Nephron (organoid): ENCODE data around the gene SF3A2.

Source experiments
- H3K27ac Mint-ChIP-seq, 3 experiments: 2 replicates each; pipeline ENCODE4 v1.8.0; 2020; ENCODE audit warnings: mixed read lengths in 3 of 3, mild to moderate bottlenecking in 2 of 3, moderate library complexity in 1 of 3
- H3K27me3 Mint-ChIP-seq: 2 replicates; pipeline ENCODE4 v1.8.0; 2021; ENCODE audit warnings: low read depth, mild to moderate bottlenecking, moderate library complexity, mixed read lengths
- H3K36me3 Mint-ChIP-seq: 2 replicates; pipeline ENCODE4 v1.8.0; 2020; ENCODE audit warnings: low read depth, mixed read lengths
- H3K4me1 Mint-ChIP-seq: 2 replicates; pipeline ENCODE4 v1.8.0; 2020; ENCODE audit warnings: mixed read lengths
- H3K4me3 Mint-ChIP-seq, 3 experiments: 2 replicates each; pipeline ENCODE4 v1.8.0; 2020; ENCODE audit warnings: mild to moderate bottlenecking in 3 of 3, mixed read lengths in 3 of 3, moderate library complexity in 2 of 3
- H3K9me3 Mint-ChIP-seq: 2 replicates; pipeline ENCODE4 v1.8.0; 2020; ENCODE audit warnings: mixed read lengths
- TF ChIP-seq, protein P1 (sequence below), 3 experiments: fragments of 200-600 bp; sonication (generic); IDR thresholded peaks; one replicate each; pipeline ENCODE4 v1.5.0; 2021; ENCODE audit warnings: antibody characterized with exemption in 3 of 3; ENCODE audit not compliant: unreplicated experiment in 3 of 3

The SF3A2 gene

DNA sequence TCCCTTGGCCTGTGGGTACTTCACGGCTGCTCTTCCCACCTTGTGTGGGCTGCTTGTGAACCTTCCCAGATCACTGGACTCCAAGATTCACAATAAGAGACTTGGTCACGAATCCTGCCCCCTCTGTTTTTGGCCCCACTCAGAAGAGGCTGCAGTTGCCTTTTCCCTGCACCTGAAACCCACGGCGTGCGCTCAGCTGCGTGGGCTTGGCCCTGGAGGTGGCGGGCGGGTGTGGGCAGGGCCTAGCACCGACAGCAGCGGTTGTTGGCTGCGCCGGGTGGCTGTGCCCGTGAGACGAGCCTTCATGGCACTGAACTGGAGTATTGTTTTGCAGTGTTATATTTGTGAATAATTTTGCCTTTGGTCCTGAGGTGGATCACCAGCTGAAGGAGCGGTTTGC, 34.3 kb upstream of the SF3A2 start:
- H3K4me1 Mint-ChIP-seq = no peaks in the 10 kb centered on the region
- H3K27ac Mint-ChIP-seq = no peak overlapping the region
- no peaks in the 10 kb centered on the region for H3K27me3 Mint-ChIP-seq
- no peak overlapping the region for H3K4me3 Mint-ChIP-seq
- H3K9me3 Mint-ChIP-seq = no peaks in the 10 kb centered on the region
- TF ChIP-seq, protein P1, sequence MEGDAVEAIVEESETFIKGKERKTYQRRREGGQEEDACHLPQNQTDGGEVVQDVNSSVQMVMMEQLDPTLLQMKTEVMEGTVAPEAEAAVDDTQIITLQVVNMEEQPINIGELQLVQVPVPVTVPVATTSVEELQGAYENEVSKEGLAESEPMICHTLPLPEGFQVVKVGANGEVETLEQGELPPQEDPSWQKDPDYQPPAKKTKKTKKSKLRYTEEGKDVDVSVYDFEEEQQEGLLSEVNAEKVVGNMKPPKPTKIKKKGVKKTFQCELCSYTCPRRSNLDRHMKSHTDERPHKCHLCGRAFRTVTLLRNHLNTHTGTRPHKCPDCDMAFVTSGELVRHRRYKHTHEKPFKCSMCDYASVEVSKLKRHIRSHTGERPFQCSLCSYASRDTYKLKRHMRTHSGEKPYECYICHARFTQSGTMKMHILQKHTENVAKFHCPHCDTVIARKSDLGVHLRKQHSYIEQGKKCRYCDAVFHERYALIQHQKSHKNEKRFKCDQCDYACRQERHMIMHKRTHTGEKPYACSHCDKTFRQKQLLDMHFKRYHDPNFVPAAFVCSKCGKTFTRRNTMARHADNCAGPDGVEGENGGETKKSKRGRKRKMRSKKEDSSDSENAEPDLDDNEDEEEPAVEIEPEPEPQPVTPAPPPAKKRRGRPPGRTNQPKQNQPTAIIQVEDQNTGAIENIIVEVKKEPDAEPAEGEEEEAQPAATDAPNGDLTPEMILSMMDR (IDR thresholded peaks at IDR 0.05; ENCODE audit: unreplicated experiment in 3 of 3) = no peak
- peaks cover 24% of the 10 kb centered on the region for H3K36me3 Mint-ChIP-seq

DNA sequence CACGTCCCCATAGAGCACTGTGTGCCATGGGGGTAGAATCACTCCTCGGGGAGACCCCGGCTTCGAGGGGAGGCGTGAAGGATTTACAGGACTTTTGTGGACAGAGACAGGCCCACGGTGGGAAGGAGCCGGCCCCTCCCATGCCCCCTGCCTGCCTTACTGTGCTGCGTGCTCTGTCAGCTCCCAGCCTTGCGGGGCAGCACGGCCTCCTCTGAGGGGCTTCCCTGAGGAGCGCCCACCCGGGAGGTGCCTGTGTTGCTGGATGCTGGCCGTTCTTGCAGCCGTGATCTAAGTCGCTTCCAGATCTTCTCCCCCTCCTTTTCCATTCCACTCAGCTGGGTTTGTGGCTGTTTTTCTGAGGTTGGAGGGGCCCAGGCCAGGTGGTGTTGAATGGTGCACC, 29.6 kb upstream of the SF3A2 start:
- TF ChIP-seq, protein P1 (IDR thresholded peaks at IDR 0.05; ENCODE audit: unreplicated experiment in 3 of 3) = no peak
- no peaks in the 10 kb centered on the region for H3K9me3 Mint-ChIP-seq
- H3K27ac Mint-ChIP-seq = no peak overlapping the region
- peaks cover 37% of the 10 kb centered on the region for H3K36me3 Mint-ChIP-seq
- no peak overlapping the region for H3K4me3 Mint-ChIP-seq
- no peaks in the 10 kb centered on the region for H3K27me3 Mint-ChIP-seq
- H3K4me1 Mint-ChIP-seq = peaks cover 7% of the 10 kb centered on the region

DNA sequence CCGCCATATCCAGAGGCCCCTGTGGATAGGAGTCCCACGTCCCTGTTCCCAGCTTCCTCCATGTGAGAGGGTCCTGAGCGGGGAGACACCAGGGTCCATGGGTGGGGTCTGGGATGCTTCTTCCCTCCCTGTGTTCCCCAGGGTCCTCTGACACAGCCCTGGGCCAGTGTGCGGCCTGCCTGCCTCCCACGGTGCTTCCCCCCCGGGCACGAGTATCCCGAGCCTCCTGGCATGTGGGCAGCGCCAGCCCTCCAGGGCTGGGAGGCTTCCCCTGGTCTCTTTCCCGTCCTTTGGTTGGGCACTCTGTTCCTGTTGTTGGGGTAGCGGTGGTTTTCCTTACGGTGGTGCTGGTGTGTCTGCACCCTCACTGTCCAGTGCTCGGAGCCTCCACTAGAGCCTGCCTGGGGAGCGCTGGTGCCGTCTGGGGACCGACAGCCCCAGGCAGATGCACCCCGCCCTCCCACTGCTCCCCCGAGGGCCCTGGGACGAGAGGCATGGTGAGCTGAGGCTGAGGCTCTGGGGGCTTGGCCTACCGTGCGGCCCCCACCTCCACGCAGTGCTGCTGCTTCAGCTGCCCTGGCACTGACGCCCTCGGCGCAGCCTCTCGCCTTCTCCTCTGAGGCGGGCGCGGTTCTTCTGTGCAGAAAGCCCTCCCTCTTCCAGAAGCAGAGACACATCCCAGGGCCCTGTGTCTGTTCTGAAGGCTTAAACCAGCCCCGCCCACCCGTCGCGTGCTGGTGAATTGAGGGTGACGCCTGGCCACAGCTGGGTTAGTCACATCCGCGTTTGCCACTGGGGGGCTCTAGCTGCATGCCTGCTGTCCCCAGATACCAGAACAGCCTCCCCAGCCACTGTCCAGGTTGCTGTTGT, 28.4 kb upstream of the SF3A2 start:
- Mint-ChIP-seq H3K4me3 (no peak overlapping the region), H3K4me1 (peaks cover 8% of the 10 kb centered on the region), H3K36me3 (peaks cover 39% of the 10 kb centered on the region), H3K27me3 (no peaks in the 10 kb centered on the region), H3K27ac (no peak overlapping the region), H3K9me3 (no peaks in the 10 kb centered on the region)
- TF ChIP-seq, protein P1 (IDR thresholded peaks at IDR 0.05; ENCODE audit: unreplicated experiment in 3 of 3) = no peak

- no peaks in the 10 kb centered on the region for H3K9me3 Mint-ChIP-seq
- H3K27me3 Mint-ChIP-seq = no peaks in the 10 kb centered on the region
- no peak overlapping the region for H3K4me3 Mint-ChIP-seq
- no peak overlapping the region for H3K27ac Mint-ChIP-seq
- TF ChIP-seq, protein P1 (IDR thresholded peaks at IDR 0.05; ENCODE audit: unreplicated experiment in 3 of 3) = no peak
- H3K4me1 Mint-ChIP-seq = peaks cover 15% of the 10 kb centered on the region
- H3K36me3 Mint-ChIP-seq = peaks cover 42% of the 10 kb centered on the region
Observed at GRCh38 chr19:2208975-2209374, 27.6 kb upstream of the SF3A2 start.

- TF ChIP-seq, protein P1 (IDR thresholded peaks at IDR 0.05; ENCODE audit: unreplicated experiment in 3 of 3) = no peak
- no peaks in the 10 kb centered on the region for H3K27me3 Mint-ChIP-seq
- H3K36me3 Mint-ChIP-seq = peaks cover 39% of the 10 kb centered on the region
- no peaks in the 10 kb centered on the region for H3K9me3 Mint-ChIP-seq
- peaks cover 16% of the 10 kb centered on the region for H3K4me1 Mint-ChIP-seq
- H3K27ac Mint-ChIP-seq = no peak overlapping the region
- no peak overlapping the region for H3K4me3 Mint-ChIP-seq
Observed at GRCh38 chr19:2209408-2209807, 27.2 kb upstream of the SF3A2 start.

DNA sequence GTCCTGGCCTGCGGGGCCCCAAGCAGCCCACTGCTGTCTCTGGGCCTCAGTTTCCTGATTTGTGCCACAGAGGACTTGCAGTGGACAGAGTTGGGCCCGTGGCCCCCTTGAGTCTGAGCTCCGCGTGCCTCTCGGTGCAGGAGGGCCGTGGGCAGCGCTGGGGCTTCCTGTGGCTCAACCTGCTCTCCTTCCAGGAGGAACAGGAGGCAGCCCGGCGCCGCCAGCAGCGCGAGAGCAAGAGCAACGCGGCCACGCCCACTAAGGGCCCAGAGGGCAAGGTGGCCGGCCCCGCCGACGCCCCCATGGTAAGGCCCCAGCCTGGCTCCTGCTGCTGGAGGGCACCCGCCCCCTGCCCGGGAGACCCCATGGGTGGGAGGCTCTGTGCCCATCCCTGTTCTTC, 26.4 kb upstream of the SF3A2 start:
- Mint-ChIP-seq H3K36me3 (peaks cover 46% of the 10 kb centered on the region), H3K4me1 (peaks cover 21% of the 10 kb centered on the region), H3K9me3 (no peaks in the 10 kb centered on the region), H3K27me3 (no peaks in the 10 kb centered on the region), H3K27ac (no peak overlapping the region), H3K4me3 (no peak overlapping the region)
- TF ChIP-seq, protein P1 (IDR thresholded peaks at IDR 0.05; ENCODE audit: unreplicated experiment in 3 of 3) = no peak
